HG03520 (cell line): ENCODE results near the gene TMEM131.

Experiments used
- ATAC-seq: cut with Tn5 transposase; IDR thresholded peaks from one replicate; pipeline ENCODE4 v1.9.1; 2021; ENCODE audit warnings: mild to moderate bottlenecking, moderate library complexity; ENCODE audit not compliant: unreplicated experiment

Gene TMEM131

GRCh38 chr2:97766567-97766966 is 229.2 kb downstream of the TMEM131 start:
- ATAC-seq, result no peak

GRCh38 chr2:97765933-97766332 is 229.8 kb downstream of the TMEM131 start:
- ATAC-seq, result no peak

DNA sequence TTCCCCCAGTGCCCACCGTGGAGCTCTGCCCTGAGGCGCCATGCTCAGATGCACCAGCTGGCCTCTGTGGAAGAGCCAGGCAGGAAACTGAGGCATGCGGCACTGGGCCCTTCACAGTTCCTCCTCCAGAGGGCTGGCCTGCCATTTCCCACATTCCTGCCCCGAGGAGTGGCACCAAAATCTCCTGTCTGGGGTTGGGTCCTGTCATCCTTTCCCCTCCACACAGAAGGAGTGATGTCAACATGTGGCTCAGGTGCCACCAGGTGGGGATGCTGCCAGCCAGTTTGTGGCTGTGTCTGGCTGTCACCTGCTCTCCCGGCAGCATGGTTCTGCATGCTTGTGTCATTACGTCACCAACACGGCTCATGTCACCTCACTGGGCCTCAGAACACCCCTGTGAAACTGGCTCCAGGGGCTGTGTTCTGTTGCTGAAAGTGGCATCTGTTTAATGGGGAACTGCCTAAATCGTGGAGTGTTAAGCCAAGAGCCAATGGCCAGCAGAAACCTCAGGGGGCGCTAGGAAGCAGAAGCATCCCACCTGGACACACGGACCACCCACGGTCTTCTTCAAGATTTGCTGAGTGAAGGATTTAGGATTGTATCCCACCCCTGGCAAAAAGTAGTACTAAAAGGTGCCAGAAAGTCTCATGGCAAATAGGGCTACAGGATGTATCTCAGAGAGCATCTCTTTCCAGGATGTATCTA is 231.0 kb downstream of the TMEM131 start:
- no peak for ATAC-seq

GRCh38 chr2:97763176-97763845 is 232.4 kb downstream of the TMEM131 start:
- ATAC-seq, result no peak

- no peak for ATAC-seq
These were observed 234.6 kb downstream of the TMEM131 start for GRCh38 chr2:97761192-97761591.

GRCh38 chr2:97760480-97761049 is 235.2 kb downstream of the TMEM131 start:
- no peak for ATAC-seq

DNA sequence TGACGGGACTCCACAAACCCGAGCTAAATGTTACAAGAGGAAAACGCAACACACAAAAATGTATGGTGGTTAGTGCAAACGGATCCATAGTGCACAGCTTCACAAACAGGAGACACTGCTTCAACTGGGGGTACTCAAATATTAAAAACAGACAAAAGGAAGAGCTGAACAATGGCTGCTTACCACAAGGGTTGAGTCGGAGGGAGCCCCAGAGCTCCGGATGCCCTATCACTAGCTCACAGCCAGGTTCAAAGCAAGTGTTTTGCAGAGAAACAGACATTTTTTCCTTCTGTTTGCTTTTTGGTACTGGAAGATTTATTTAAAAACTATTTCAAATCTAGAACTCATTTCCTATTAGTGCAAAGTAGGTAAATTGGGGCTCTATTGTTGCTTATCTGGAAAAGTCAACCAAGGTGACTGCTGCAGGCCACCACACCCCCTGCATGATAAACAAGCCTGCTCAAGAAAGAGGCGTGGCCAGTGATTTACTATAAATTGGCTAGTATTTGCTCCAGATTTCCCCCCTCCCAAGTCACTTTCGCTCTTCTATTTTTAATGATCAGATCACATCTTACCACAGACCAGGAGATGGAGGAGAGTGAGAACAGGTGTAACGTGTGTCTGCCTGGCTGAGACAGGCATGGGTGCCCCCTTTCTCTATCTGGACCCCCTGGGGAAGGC is 235.9 kb downstream of the TMEM131 start:
- ATAC-seq, result no peak

- ATAC-seq, result no peak
These were observed 237.5 kb downstream of the TMEM131 start for GRCh38 chr2:97758131-97758705.

DNA sequence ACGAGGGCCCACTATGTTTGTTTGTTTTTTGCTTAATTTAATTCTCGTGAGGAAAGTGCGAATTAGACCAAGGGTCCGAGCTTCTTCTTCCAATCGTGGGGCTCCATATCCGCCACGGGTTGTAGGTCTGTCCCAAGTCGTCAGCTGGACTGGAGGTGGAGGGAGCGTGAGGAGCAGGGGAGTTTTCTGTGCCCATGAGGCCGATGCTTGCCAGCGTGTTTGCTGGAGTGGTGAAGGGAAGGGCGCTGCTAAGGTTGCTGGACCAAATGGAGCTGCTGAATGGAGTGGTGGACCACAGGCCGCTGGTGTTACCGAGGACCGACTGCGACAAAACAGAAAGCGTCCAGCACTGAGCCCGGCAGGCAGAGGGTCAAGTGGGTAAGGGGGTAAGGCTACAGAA is 238.7 kb downstream of the TMEM131 start:
- no peak for ATAC-seq

DNA sequence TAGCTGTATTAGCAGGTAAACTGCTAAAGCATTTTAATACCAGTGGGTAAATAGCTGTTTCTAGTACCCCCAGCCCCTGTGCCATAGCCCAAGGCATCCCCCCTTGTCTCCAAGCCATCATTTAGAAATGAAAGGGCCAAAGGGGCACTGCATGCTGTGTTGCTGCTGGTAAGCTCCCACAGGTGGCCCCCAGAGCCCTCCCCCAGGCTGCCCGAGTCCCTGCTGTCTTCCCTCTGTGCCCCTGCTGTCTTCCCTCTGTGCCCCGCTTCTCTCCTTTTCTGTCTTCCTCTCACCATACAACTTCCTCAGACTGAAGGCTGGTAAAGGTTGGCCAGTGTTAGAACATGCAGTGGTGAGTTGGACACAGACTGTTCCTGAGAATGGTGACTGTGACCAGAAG is 240.3 kb downstream of the TMEM131 start:
- no peak for ATAC-seq

- no peak for ATAC-seq
These were observed 240.9 kb downstream of the TMEM131 start for GRCh38 chr2:97754690-97755346.

GRCh38 chr2:97752342-97753334 is 243.1 kb downstream of the TMEM131 start:
- ATAC-seq, result no peak

DNA sequence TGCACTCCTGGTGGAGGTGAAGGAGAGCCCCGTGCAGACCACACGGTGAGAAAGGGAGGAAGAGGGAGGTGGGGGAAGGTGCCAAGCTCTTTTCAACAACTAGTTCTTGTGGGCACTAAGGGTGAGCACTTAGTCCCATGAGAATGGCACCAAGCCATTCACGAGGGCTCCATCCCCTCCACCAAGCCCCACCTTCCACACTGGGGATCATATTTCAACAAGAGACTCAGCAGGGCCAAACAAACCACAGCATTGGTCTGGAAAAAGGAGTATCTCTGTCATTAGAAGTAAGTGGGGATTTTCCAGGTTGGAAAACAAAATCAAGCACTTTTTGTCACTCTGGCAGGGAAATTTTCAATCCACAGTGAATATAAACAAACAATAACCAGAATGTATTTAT is 244.0 kb downstream of the TMEM131 start:
- no peak for ATAC-seq

GRCh38 chr2:97750017-97750416 is 245.7 kb downstream of the TMEM131 start:
- no peak for ATAC-seq

GRCh38 chr2:97749581-97749980 is 246.2 kb downstream of the TMEM131 start:
- ATAC-seq, result no peak

DNA sequence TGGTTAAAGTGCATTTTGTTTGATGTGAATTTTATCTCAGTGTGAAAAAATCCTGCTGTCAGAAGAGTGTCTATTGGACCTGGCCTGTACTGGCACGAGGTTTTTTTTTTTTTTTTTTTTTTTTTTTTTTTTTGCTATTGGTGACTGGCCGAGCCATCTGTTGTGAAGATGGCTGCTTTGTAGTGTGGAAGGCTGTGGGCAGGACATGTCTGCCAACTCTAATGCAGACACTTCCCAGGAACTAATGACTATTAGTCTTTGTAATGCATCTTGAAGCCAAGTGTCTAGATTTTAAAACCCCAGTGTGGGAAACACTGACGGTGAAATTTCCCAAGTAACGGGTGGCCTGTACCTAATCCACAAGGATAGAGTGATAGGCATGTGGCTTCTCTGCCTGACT is 248.0 kb downstream of the TMEM131 start:
- ATAC-seq, result no peak

DNA sequence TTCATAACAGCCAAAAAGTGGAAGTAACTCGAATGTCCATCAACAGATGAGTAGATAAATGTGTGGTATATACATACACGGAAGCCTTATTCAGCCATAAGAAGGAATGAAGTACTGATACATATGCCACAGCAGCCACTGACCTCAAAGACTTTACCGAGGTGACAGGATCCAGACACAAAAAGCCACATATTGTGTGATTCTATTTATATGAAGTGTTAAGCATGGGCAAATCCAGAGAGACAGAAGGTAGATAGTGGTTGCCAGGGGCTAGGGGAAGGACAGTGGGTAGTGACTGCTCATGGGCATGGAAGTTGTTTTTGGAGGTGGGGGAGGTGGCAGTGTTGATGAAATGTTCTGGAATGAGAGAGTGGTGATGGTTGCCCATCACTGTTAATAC is 248.5 kb downstream of the TMEM131 start:
- no peak for ATAC-seq

GRCh38 chr2:97745474-97746174 is 250.1 kb downstream of the TMEM131 start:
- no peak for ATAC-seq

DNA sequence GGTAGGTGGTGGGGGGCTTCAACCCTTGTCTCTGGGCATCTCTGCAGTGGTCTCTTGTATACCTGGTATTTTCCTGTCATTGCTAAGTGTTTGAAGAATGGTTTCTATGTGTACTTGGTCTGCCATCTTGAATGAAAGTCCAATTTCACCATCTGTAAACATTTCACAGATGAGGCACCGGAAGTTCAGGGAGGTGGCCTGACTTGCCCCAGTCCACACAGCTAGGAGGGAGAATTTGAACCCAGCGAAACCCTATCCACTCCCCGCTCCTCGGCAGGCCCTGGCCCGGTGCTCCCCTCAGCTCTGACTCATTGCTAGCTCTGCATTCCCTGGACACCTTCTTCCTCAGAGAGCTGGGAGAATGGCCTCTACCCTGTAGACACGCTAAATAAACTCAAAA is 251.8 kb downstream of the TMEM131 start:
- ATAC-seq, result no peak
